ENCODE measurements around the gene PPP2R5C.

GRCh38 chr14:101851736-101852405 lies 90.4 kb downstream of the PPP2R5C start:
- TF ChIP-seq CTCF (IDR thresholded peaks at IDR 0.05) (no peak), POLR2A (IDR thresholded peaks at IDR 0.05) (no peak)
